ENCODE data around the gene PRSS2.

Gene PRSS2

GRCh38 chr7:142804728-142805207, 34.0 kb downstream of the PRSS2 start:
- Histone ChIP-seq H3K27me3 (peaks cover 5% of the 10 kb centered on the region; the same call in 1 of the 2 replicates), H3K9me3 (no peaks in the 10 kb centered on the region), H3K4me1 (no peaks in the 10 kb centered on the region), H3K4me3 (ENCODE audit: low read depth, low read length) (no peak overlapping the region), H3K36me3 (no peaks in the 10 kb centered on the region)
- TF ChIP-seq CTCF (IDR thresholded peaks at IDR 0.05; ENCODE audit: low read depth, low read length): no peak
- DNase-seq: no peak

GRCh38 chr7:142805350-142806021, 34.7 kb downstream of the PRSS2 start:
- H3K27me3 ChIP-seq: 0 out of 2 replicates have a peak, but pooled peaks cover under 1% of the 10 kb centered on the region
- TF ChIP-seq CTCF (IDR thresholded peaks at IDR 0.05; ENCODE audit: low read depth, low read length): no peak
- DNase-seq: no peak
- no peaks in the 10 kb centered on the region for H3K9me3 ChIP-seq
- H3K36me3 ChIP-seq: no peaks in the 10 kb centered on the region
- H3K4me3 ChIP-seq (ENCODE audit: low read depth, low read length): no peak overlapping the region
- H3K4me1 ChIP-seq: no peaks in the 10 kb centered on the region

GRCh38 chr7:142806022-142806356, 35.2 kb downstream of the PRSS2 start:
- DNase-seq: no peak
- Histone ChIP-seq H3K27me3 (no peaks in the 10 kb centered on the region), H3K36me3 (no peaks in the 10 kb centered on the region), H3K9me3 (no peaks in the 10 kb centered on the region), H3K4me3 (ENCODE audit: low read depth, low read length) (no peak overlapping the region), H3K4me1 (no peaks in the 10 kb centered on the region)
- no peak for TF ChIP-seq CTCF (IDR thresholded peaks at IDR 0.05; ENCODE audit: low read depth, low read length)

GRCh38 chr7:142806957-142807356, 36.2 kb downstream of the PRSS2 start:
- no peaks in the 10 kb centered on the region for H3K4me1 ChIP-seq
- TF ChIP-seq CTCF (IDR thresholded peaks at IDR 0.05; ENCODE audit: low read depth, low read length): no peak
- no peaks in the 10 kb centered on the region for H3K9me3 ChIP-seq
- H3K27me3 ChIP-seq: no peaks in the 10 kb centered on the region
- H3K4me3 ChIP-seq (ENCODE audit: low read depth, low read length): no peak overlapping the region
- no peaks in the 10 kb centered on the region for H3K36me3 ChIP-seq
- no peak for DNase-seq

GRCh38 chr7:142807855-142808460, 37.2 kb downstream of the PRSS2 start:
- no peaks in the 10 kb centered on the region for H3K9me3 ChIP-seq
- TF ChIP-seq CTCF (IDR thresholded peaks at IDR 0.05; ENCODE audit: low read depth, low read length): no peak
- no peak overlapping the region for H3K4me3 ChIP-seq (ENCODE audit: low read depth, low read length)
- DNase-seq: no peak
- no peaks in the 10 kb centered on the region for H3K4me1 ChIP-seq
- H3K36me3 ChIP-seq: no peaks in the 10 kb centered on the region
- no peaks in the 10 kb centered on the region for H3K27me3 ChIP-seq

GRCh38 chr7:142808461-142808801, 37.7 kb downstream of the PRSS2 start:
- Histone ChIP-seq H3K27me3 (no peaks in the 10 kb centered on the region), H3K9me3 (no peaks in the 10 kb centered on the region), H3K4me3 (ENCODE audit: low read depth, low read length) (no peak overlapping the region), H3K4me1 (no peaks in the 10 kb centered on the region), H3K36me3 (no peaks in the 10 kb centered on the region)
- no peak for TF ChIP-seq CTCF (IDR thresholded peaks at IDR 0.05; ENCODE audit: low read depth, low read length)
- DNase-seq: no peak
